T-helper 1 cell treated with Interleukin-12 subunit alpha and Interleukin-12 subunit beta and Interleukin-4 antibody, amounts not matched to agents 30 μg/mL and 1 μg/mL, for 36 hours (primary cell): ENCODE results near the gene KLF1.
"Not testable (repeated sequence)": the region's sequence is repeated elsewhere in the genome, so short reads cannot be mapped to it uniquely, and the experiment has no call there.

Experiments
- H3K27ac Mint-ChIP-seq: one replicate; pipeline ENCODE4 v1.8.0; 2021; ENCODE audit warnings: mild to moderate bottlenecking, mixed read lengths
- H3K27me3 Mint-ChIP-seq: one replicate; pipeline ENCODE4 v1.8.0; 2021; ENCODE audit warnings: low read depth, mixed read lengths
- H3K36me3 Mint-ChIP-seq: one replicate; pipeline ENCODE4 v1.8.0; 2021; ENCODE audit warnings: low read depth, mixed read lengths
- H3K4me1 Mint-ChIP-seq: one replicate; pipeline ENCODE4 v1.8.0; 2021; ENCODE audit warnings: low read depth, mixed read lengths
- H3K4me3 Mint-ChIP-seq: one replicate; pipeline ENCODE4 v1.8.0; 2021; ENCODE audit warnings: mild to moderate bottlenecking, moderate library complexity, mixed read lengths
- H3K9me3 Mint-ChIP-seq: one replicate; pipeline ENCODE4 v1.8.0; 2021; ENCODE audit warnings: mixed read lengths

KLF1 gene

GRCh38 chr19:12886969-12887747 lies at the start of gene KLF1:
KLF1 (minus strand) TSS chr19:12887201; CDS start chr19:12887140, 61 bp downstream.
- H3K27ac Mint-ChIP-seq: peak within 1 kb of the TSS; percentile 41
- H3K9me3 Mint-ChIP-seq: no peaks in the 10 kb centered on the region
- peaks cover 4% of the 10 kb centered on the region for H3K36me3 Mint-ChIP-seq
- H3K4me1 Mint-ChIP-seq: peaks cover 22% of the 10 kb centered on the region
- H3K4me3 Mint-ChIP-seq: peak within 1 kb of the TSS; percentile 56
- H3K27me3 Mint-ChIP-seq: no peaks in the 10 kb centered on the region

- peak overlapping the region; percentile 62 for H3K27ac Mint-ChIP-seq
- peaks cover 48% of the 10 kb centered on the region for H3K4me1 Mint-ChIP-seq
- no peaks in the 10 kb centered on the region for H3K27me3 Mint-ChIP-seq
- H3K36me3 Mint-ChIP-seq: peaks cover 40% of the 10 kb centered on the region
- no peak overlapping the region for H3K4me3 Mint-ChIP-seq
- no peaks in the 10 kb centered on the region for H3K9me3 Mint-ChIP-seq
These were observed 49.6 kb upstream of the KLF1 start for GRCh38 chr19:12936582-12936981.

GRCh38 chr19:12935071-12935470 lies 48.1 kb upstream of the KLF1 start:
- H3K36me3 Mint-ChIP-seq: peaks cover 28% of the 10 kb centered on the region
- H3K4me1 Mint-ChIP-seq: peaks cover 38% of the 10 kb centered on the region

GRCh38 chr19:12933287-12934072 lies 46.5 kb upstream of the KLF1 start, which contains the start of gene FARSA:
FARSA (minus strand) TSS chr19:12933711; CDS start chr19:12933696, 15 bp downstream.
- Mint-ChIP-seq H3K27me3 (no peaks in the 10 kb centered on the region), H3K27ac (peak within 1 kb of the TSS; percentile 90), H3K36me3 (peaks cover 20% of the 10 kb centered on the region), H3K4me1 (peaks cover 27% of the 10 kb centered on the region), H3K9me3 (no peaks in the 10 kb centered on the region), H3K4me3 (peak within 1 kb of the TSS; percentile 99)

More at GRCh38 chr19:12935071-12935470, 48.1 kb upstream of the KLF1 start:
- no peak overlapping the region for H3K4me3 Mint-ChIP-seq
- H3K27me3 Mint-ChIP-seq: no peaks in the 10 kb centered on the region
- peak overlapping the region; percentile 31 for H3K27ac Mint-ChIP-seq
- no peaks in the 10 kb centered on the region for H3K9me3 Mint-ChIP-seq

- peak overlapping the region; percentile 99 for H3K4me3 Mint-ChIP-seq
- peak overlapping the region; percentile 90 for H3K27ac Mint-ChIP-seq
- H3K27me3 Mint-ChIP-seq: no peaks in the 10 kb centered on the region
- no peaks in the 10 kb centered on the region for H3K9me3 Mint-ChIP-seq
- H3K4me1 Mint-ChIP-seq: peaks cover 24% of the 10 kb centered on the region
- peaks cover 22% of the 10 kb centered on the region for H3K36me3 Mint-ChIP-seq
These were observed 45.6 kb upstream of the KLF1 start for GRCh38 chr19:12932392-12933286.

- Mint-ChIP-seq H3K27me3 (no peaks in the 10 kb centered on the region), H3K4me1 (peaks cover 16% of the 10 kb centered on the region), H3K9me3 (no peaks in the 10 kb centered on the region), H3K4me3 (no peak overlapping the region), H3K36me3 (peaks cover 30% of the 10 kb centered on the region), H3K27ac (no peak overlapping the region)
These were observed 43.1 kb upstream of the KLF1 start for GRCh38 chr19:12930002-12930645.

GRCh38 chr19:12924621-12925310 lies 37.8 kb upstream of the KLF1 start:
- H3K9me3 Mint-ChIP-seq: no peaks in the 10 kb centered on the region
- no peak overlapping the region for H3K4me3 Mint-ChIP-seq
- peaks cover 38% of the 10 kb centered on the region for H3K36me3 Mint-ChIP-seq
- no peak overlapping the region for H3K27ac Mint-ChIP-seq
- H3K27me3 Mint-ChIP-seq: no peaks in the 10 kb centered on the region
- H3K4me1 Mint-ChIP-seq: no peaks in the 10 kb centered on the region

GRCh38 chr19:12922959-12923358 lies 36.0 kb upstream of the KLF1 start:
- H3K27ac Mint-ChIP-seq: no peak overlapping the region

GRCh38 chr19:12921047-12921446 lies 34.0 kb upstream of the KLF1 start:
- no peak overlapping the region for H3K27ac Mint-ChIP-seq
- no peak overlapping the region for H3K4me3 Mint-ChIP-seq
- H3K4me1 Mint-ChIP-seq: peaks cover 10% of the 10 kb centered on the region
- H3K27me3 Mint-ChIP-seq: no peaks in the 10 kb centered on the region
- H3K36me3 Mint-ChIP-seq: peaks cover 21% of the 10 kb centered on the region
- H3K9me3 Mint-ChIP-seq: no peaks in the 10 kb centered on the region

More at GRCh38 chr19:12922959-12923358, 36.0 kb upstream of the KLF1 start:
- Mint-ChIP-seq H3K4me1 (peaks cover 10% of the 10 kb centered on the region), H3K4me3 (no peak overlapping the region), H3K9me3 (no peaks in the 10 kb centered on the region), H3K36me3 (peaks cover 29% of the 10 kb centered on the region), H3K27me3 (no peaks in the 10 kb centered on the region)

GRCh38 chr19:12918253-12918652 lies 31.3 kb upstream of the KLF1 start:
- Mint-ChIP-seq H3K27me3 (no peaks in the 10 kb centered on the region), H3K9me3 (no peaks in the 10 kb centered on the region), H3K27ac (peak overlapping the region; percentile 78), H3K4me1 (peaks cover 25% of the 10 kb centered on the region), H3K36me3 (peaks cover 9% of the 10 kb centered on the region), H3K4me3 (peak overlapping the region; percentile 62)

- peaks cover 25% of the 10 kb centered on the region for H3K4me1 Mint-ChIP-seq
- H3K36me3 Mint-ChIP-seq, H3K27me3 Mint-ChIP-seq, H3K4me3 Mint-ChIP-seq, H3K9me3 Mint-ChIP-seq, H3K27ac Mint-ChIP-seq: not testable (repeated sequence)
These were observed 28.9 kb upstream of the KLF1 start for GRCh38 chr19:12915860-12916259.

GRCh38 chr19:12913851-12914690 lies 27.1 kb upstream of the KLF1 start:
- Mint-ChIP-seq H3K9me3 (no peaks in the 10 kb centered on the region), H3K4me1 (peaks cover 20% of the 10 kb centered on the region), H3K27ac (peak overlapping the region; percentile 97), H3K27me3 (no peaks in the 10 kb centered on the region), H3K4me3 (peak overlapping the region; percentile 62), H3K36me3 (peaks cover 3% of the 10 kb centered on the region)
